Suprapubic skin (tissue), 4 donors: ENCODE results near the gene FPGT. TPM values are rescaled to one million over a fixed set of nuclear protein-coding genes. Genes with fewer than 3 reads are reported as not detected.

Experiments used
- DNase-seq, 2 donors: peaks; one replicate each; pipeline ENCODE4 v3.0.0-alpha.2; 2019; ENCODE audit warnings: low spot score in 2 of 2
- H3K27ac ChIP-seq: fragments of 200-600 bp; sonication (generic); one replicate; pipeline ENCODE4 v1.5.1; 2019
- H3K27me3 ChIP-seq: fragments of 200-600 bp; sonication (generic); one replicate; pipeline ENCODE4 v1.5.1; 2019
- H3K36me3 ChIP-seq: fragments of 200-600 bp; sonication (generic); one replicate; pipeline ENCODE4 v1.5.1; 2019
- H3K4me1 ChIP-seq: fragments of 200-600 bp; sonication (generic); one replicate; pipeline ENCODE4 v1.5.1; 2019
- H3K4me3 ChIP-seq: fragments of 200-600 bp; sonication (generic); one replicate; pipeline ENCODE4 v1.5.1; 2019; ENCODE audit warnings: mild to moderate bottlenecking
- H3K9me3 ChIP-seq: fragments of 200-600 bp; sonication (generic); one replicate; pipeline ENCODE4 v1.5.1; 2019
- CTCF ChIP-seq, 2 donors: fragments of 200-600 bp in 1 of 2; fragments of 450-650 bp in 1 of 2; sonication (generic) in 1 of 2; IDR thresholded peaks; one replicate each; pipeline ENCODE4 v1.5.1; 2016 to 2019; ENCODE audit warnings: antibody characterized with exemption in 2 of 2, mild to moderate bottlenecking in 1 of 2, moderate library complexity in 1 of 2
- EP300 ChIP-seq: sonication (generic); formaldehyde crosslinking; IDR thresholded peaks from one replicate; pipeline ENCODE4 v1.6.1; 2017; ENCODE audit warnings: antibody characterized with exemption
- POLR2A ChIP-seq, 2 donors: fragments of 450-650 bp; IDR thresholded peaks; one replicate each; pipeline ENCODE4 v1.6.1; 2017; ENCODE audit warnings: antibody characterized with exemption in 2 of 2, mild to moderate bottlenecking in 2 of 2, moderate library complexity in 2 of 2
- POLR2AphosphoS5 ChIP-seq, 3 donors: sonication (generic); formaldehyde crosslinking; IDR thresholded peaks; one replicate each; pipeline ENCODE4 v1.6.1; 2017; ENCODE audit warnings: antibody characterized with exemption in 3 of 3
- WGBS: methylation state at CpG from one replicate; pipeline ENCODE4 v1.1.5; 2018; 5-methylcytosine and 5-hydroxymethylcytosine counted together
- total RNA-seq, 4 donors: library from RNA; depleted of rRNA; stranded (reverse); fragments of >200 nt; gene quantifications; one replicate each; pipeline ENCODE4 v1.1.0, GENCODE V29; 2016

Gene FPGT
- total RNA-seq, 4 donors from 2014 or later = 9.5 to 20.0 (median 12.4) TPM

- 91% methylated on average over 1 of the region's 1 CpG for WGBS
- TF ChIP-seq CTCF (IDR thresholded peaks at IDR 0.05) = no peak
- TF ChIP-seq EP300 = no peak
- TF ChIP-seq POLR2AphosphoS5 (IDR thresholded peaks at IDR 0.05) = no peak
- no peak for TF ChIP-seq POLR2A (IDR thresholded peaks at IDR 0.05)
Observed at GRCh38 chr1:74215229-74215628, 17.2 kb downstream of the FPGT start.

GRCh38 chr1:74222701-74223100 lies 24.7 kb downstream of the FPGT start:
- Histone ChIP-seq H3K27ac (no peak overlapping the region), H3K36me3 (no peaks in the 10 kb centered on the region), H3K27me3 (no peaks in the 10 kb centered on the region), H3K4me3 (no peak overlapping the region), H3K9me3 (peaks cover 18% of the 10 kb centered on the region), H3K4me1 (no peaks in the 10 kb centered on the region)
- 99% methylated on average over 5 of the region's 5 CpGs for WGBS
- DNase-seq = no peak
- TF ChIP-seq POLR2AphosphoS5 (IDR thresholded peaks at IDR 0.05) = no peak
- TF ChIP-seq CTCF (IDR thresholded peaks at IDR 0.05) = no peak
- no peak for TF ChIP-seq POLR2A (IDR thresholded peaks at IDR 0.05)
- no peak for TF ChIP-seq EP300

More at GRCh38 chr1:74215229-74215628, 17.2 kb downstream of the FPGT start:
- no peak overlapping the region for H3K27ac ChIP-seq
- H3K36me3 ChIP-seq = no peaks in the 10 kb centered on the region
- H3K9me3 ChIP-seq = no peaks in the 10 kb centered on the region
- no peaks in the 10 kb centered on the region for H3K27me3 ChIP-seq
- H3K4me3 ChIP-seq = no peak overlapping the region
- no peak for DNase-seq
- no peaks in the 10 kb centered on the region for H3K4me1 ChIP-seq

GRCh38 chr1:74223453-74223852 lies 25.4 kb downstream of the FPGT start:
- H3K36me3 ChIP-seq = no peaks in the 10 kb centered on the region
- H3K4me1 ChIP-seq = no peaks in the 10 kb centered on the region
- TF ChIP-seq CTCF (IDR thresholded peaks at IDR 0.05) (no peak), POLR2A (IDR thresholded peaks at IDR 0.05) (no peak), EP300 (no peak), POLR2AphosphoS5 (IDR thresholded peaks at IDR 0.05) (no peak)
- no peak for DNase-seq
- peaks cover 25% of the 10 kb centered on the region for H3K9me3 ChIP-seq
- WGBS = 72% methylated on average over 3 of the region's 3 CpGs
- no peak overlapping the region for H3K27ac ChIP-seq
- no peaks in the 10 kb centered on the region for H3K27me3 ChIP-seq
- no peak overlapping the region for H3K4me3 ChIP-seq

GRCh38 chr1:74235153-74235552 lies 37.1 kb downstream of the FPGT start, which contains the start of gene TNNI3K:
Gene TNNI3K (plus strand): TSS chr1:74235387. CDS start chr1:74235452, 65 bp downstream.
- no peak for DNase-seq
- 81% methylated on average over 2 of the region's 2 CpGs for WGBS
- Histone ChIP-seq H3K27ac (no peak within 1 kb of the TSS), H3K9me3 (peaks cover 6% of the 10 kb centered on the region), H3K27me3 (no peaks in the 10 kb centered on the region), H3K4me3 (no peak within 1 kb of the TSS), H3K36me3 (peaks cover 2% of the 10 kb centered on the region), H3K4me1 (no peaks in the 10 kb centered on the region)
- TF ChIP-seq POLR2A (IDR thresholded peaks at IDR 0.05) (no peak), EP300 (no peak), POLR2AphosphoS5 (IDR thresholded peaks at IDR 0.05) (no peak), CTCF (IDR thresholded peaks at IDR 0.05) (no peak)

GRCh38 chr1:74236440-74236839 lies 38.4 kb downstream of the FPGT start:
- no peaks in the 10 kb centered on the region for H3K4me1 ChIP-seq
- H3K9me3 ChIP-seq = no peaks in the 10 kb centered on the region
- peaks cover 2% of the 10 kb centered on the region for H3K36me3 ChIP-seq
- no peak overlapping the region for H3K4me3 ChIP-seq
- H3K27ac ChIP-seq = no peak overlapping the region
- TF ChIP-seq POLR2A (IDR thresholded peaks at IDR 0.05) (no peak), EP300 (no peak), CTCF (IDR thresholded peaks at IDR 0.05) (no peak), POLR2AphosphoS5 (IDR thresholded peaks at IDR 0.05) (no peak)
- WGBS = 89% methylated on average over 3 of the region's 3 CpGs
- H3K27me3 ChIP-seq = no peaks in the 10 kb centered on the region
- no peak for DNase-seq
